Transverse colon (tissue), 4 donors: ENCODE measurements around the gene C15orf39.

ENCODE experiments used
- CTCF ChIP-seq, 5 experiments: fragments of 200-600 bp in 3 of 5; fragments of 450-650 bp in 2 of 5; sonication (generic) in 3 of 5; IDR thresholded peaks; 1 replicate in 2 of 5; 2 replicates in 3 of 5; pipeline ENCODE4 v1.5.1; 2016 to 2017; ENCODE audit warnings: antibody characterized with exemption in 5 of 5, inconsistent platforms in 3 of 5, mild to moderate bottlenecking in 2 of 5, moderate library complexity in 1 of 5
- EP300 ChIP-seq: sonication (generic); formaldehyde crosslinking; IDR thresholded peaks from one replicate; pipeline ENCODE4 v1.6.1; 2017; ENCODE audit warnings: antibody characterized with exemption, low read depth
- POLR2A ChIP-seq: fragments of 450-650 bp; IDR thresholded peaks from one replicate; pipeline ENCODE4 v1.6.1; 2016; ENCODE audit warnings: antibody characterized with exemption, mild to moderate bottlenecking, moderate library complexity
- POLR2AphosphoS5 ChIP-seq, 3 donors: sonication (generic); formaldehyde crosslinking; IDR thresholded peaks; one replicate each; pipeline ENCODE4 v1.6.1; 2016; ENCODE audit warnings: antibody characterized with exemption in 3 of 3

GRCh38 chr15:75191235-75191634 lies 10.4 kb upstream of the C15orf39 start:
- TF ChIP-seq POLR2AphosphoS5 (IDR thresholded peaks at IDR 0.05) = no peak
- no peak for TF ChIP-seq CTCF (IDR thresholded peaks at IDR 0.05)
- no peak for TF ChIP-seq POLR2A
- TF ChIP-seq EP300 = no peak
